Mesendoderm (in vitro differentiated cells): ENCODE results near the gene TTLL12.

Experiments
- DNase-seq: peaks from one replicate; pipeline ENCODE4 v3.0.0; 2013
- H2AK5ac ChIP-seq: 2 replicates; pipeline ENCODE4 v1.6.1; 2013; ENCODE audit warnings: low read length, inconsistent platforms
- H2BK120ac ChIP-seq: 2 replicates; pipeline ENCODE4 v1.6.1; 2013; ENCODE audit warnings: low read depth, mild to moderate bottlenecking, low read length, moderate library complexity, mixed read lengths
- H2BK15ac ChIP-seq: replicated peaks from 2 replicates; pipeline ENCODE4 v1.6.1; 2013; ENCODE audit warnings: low read depth, mild to moderate bottlenecking, moderate library complexity
- H2BK5ac ChIP-seq: 2 replicates; pipeline ENCODE4 v1.6.1; 2013; ENCODE audit warnings: low read length, inconsistent platforms
- H3K18ac ChIP-seq: 2 replicates; pipeline ENCODE4 v1.6.1; 2013; ENCODE audit warnings: mild to moderate bottlenecking, low read length, mixed read lengths
- H3K23ac ChIP-seq: one replicate; pipeline ENCODE4 v1.6.1; 2013; ENCODE audit warnings: low read length
- H3K27ac ChIP-seq: 2 replicates; pipeline ENCODE4 v1.5.1; 2013; ENCODE audit warnings: low read depth, mild to moderate bottlenecking, inconsistent platforms, low read length, moderate library complexity
- H3K27me3 ChIP-seq: 2 replicates; pipeline ENCODE4 v1.6.1; 2013; ENCODE audit warnings: low read length, control low read depth, mild to moderate bottlenecking, inconsistent platforms; ENCODE audit not compliant: insufficient read depth, poor library complexity
- H3K36me3 ChIP-seq: 2 replicates; pipeline ENCODE4 v1.6.1; 2013; ENCODE audit warnings: low read length, inconsistent platforms; ENCODE audit not compliant: control insufficient read depth, insufficient read depth
- H3K4ac ChIP-seq: one replicate; pipeline ENCODE4 v1.6.1; 2013; ENCODE audit warnings: low read depth, mild to moderate bottlenecking, low read length, moderate library complexity
- H3K4me1 ChIP-seq: 2 replicates; pipeline ENCODE4 v1.6.1; 2013; ENCODE audit warnings: low read depth, low read length, inconsistent platforms; ENCODE audit not compliant: control insufficient read depth
- H3K4me2 ChIP-seq: 2 replicates; pipeline ENCODE4 v1.6.1; 2013; ENCODE audit warnings: low read length
- H3K4me3 ChIP-seq: 2 replicates; pipeline ENCODE4 v1.5.1; 2013; ENCODE audit warnings: mild to moderate bottlenecking, low read length
- H3K56ac ChIP-seq: one replicate; pipeline ENCODE4 v1.6.1; 2013; ENCODE audit warnings: low read length
- H3K79me1 ChIP-seq: 2 replicates; pipeline ENCODE4 v1.6.1; 2013; ENCODE audit warnings: low read length, inconsistent platforms
- H3K79me2 ChIP-seq: 2 replicates; pipeline ENCODE4 v1.6.1; 2013; ENCODE audit warnings: mild to moderate bottlenecking, low read length; ENCODE audit not compliant: control insufficient read depth, insufficient read depth
- H3K9ac ChIP-seq: 2 replicates; pipeline ENCODE4 v1.6.1; 2013; ENCODE audit warnings: low read length, inconsistent platforms
- H4K5ac ChIP-seq: one replicate; pipeline ENCODE4 v1.6.1; 2013; ENCODE audit warnings: low read length
- H4K8ac ChIP-seq: one replicate; pipeline ENCODE4 v1.6.1; 2013; ENCODE audit warnings: low read depth, mild to moderate bottlenecking, control low read depth, low read length, moderate library complexity
- WGBS: extraction: QIAGEN DNeasy Blood & Tissue Kit; methylation state at CpG from one replicate; pipeline ENCODE4 v1.1.7; 2013; ENCODE audit warnings: low lambda C conversion rate, missing lambda C conversion rate; ENCODE audit not compliant: insufficient coverage; ENCODE audit errors: extremely low coverage; 5-methylcytosine and 5-hydroxymethylcytosine counted together

Gene TTLL12

GRCh38 chr22:43207849-43208702 lies 21.1 kb upstream of the TTLL12 start:
- Histone ChIP-seq H3K9ac (no peak overlapping the region), H2AK5ac (no peak overlapping the region), H2BK120ac (no peak overlapping the region), H3K27me3 (no peaks in the 10 kb centered on the region), H3K4me2 (no peak overlapping the region), H3K27ac (no peak overlapping the region), H3K4ac (no peak overlapping the region), H3K4me3 (no peak overlapping the region), H3K56ac (no peak overlapping the region), H3K23ac (no peak overlapping the region), H2BK5ac (no peak overlapping the region), H3K4me1 (peaks cover under 1% of the 10 kb centered on the region), H2BK15ac (no peak overlapping the region), H3K79me2 (no peaks in the 10 kb centered on the region), H3K18ac (no peak overlapping the region), H3K36me3 (no peaks in the 10 kb centered on the region), H4K8ac (no peak overlapping the region), H4K5ac (no peak overlapping the region), H3K79me1 (no peaks in the 10 kb centered on the region)
- WGBS = no CpG with 5 or more reads among the region's 26 CpGs
- no peak for DNase-seq

DNA sequence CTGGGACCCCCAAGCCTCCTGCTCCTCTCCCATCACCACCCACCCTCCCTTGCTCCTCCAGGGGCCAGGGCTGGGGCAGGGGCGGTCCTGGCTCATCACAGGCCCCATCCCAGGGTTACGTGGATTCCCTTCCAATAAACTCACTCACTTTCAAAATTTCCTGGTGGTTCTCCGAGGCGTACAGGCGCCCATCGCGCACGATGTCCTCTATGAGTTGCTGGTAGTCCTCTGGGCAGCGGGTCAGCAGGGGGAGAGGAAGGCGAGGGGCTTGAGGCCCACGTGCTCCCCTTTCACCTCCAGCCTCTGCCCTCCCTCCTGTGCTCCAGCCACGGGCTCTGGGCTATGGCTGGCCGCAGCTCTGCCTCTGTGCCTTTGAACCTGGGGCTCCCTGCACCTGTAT lies 20.5 kb upstream of the TTLL12 start:
- no peak overlapping the region for H2BK15ac ChIP-seq
- H3K79me2 ChIP-seq = no peaks in the 10 kb centered on the region
- H2BK120ac ChIP-seq = no peak overlapping the region
- H2BK5ac ChIP-seq = no peak overlapping the region
- H3K4ac ChIP-seq = no peak overlapping the region
- no peak overlapping the region for H3K56ac ChIP-seq
- no peaks in the 10 kb centered on the region for H3K79me1 ChIP-seq
- no peak overlapping the region for H4K5ac ChIP-seq
- no CpG with 5 or more reads among the region's 13 CpGs for WGBS
- H3K27ac ChIP-seq = no peak overlapping the region
- H3K23ac ChIP-seq = no peak overlapping the region
- no peak overlapping the region for H3K9ac ChIP-seq
- no peak for DNase-seq
- no peak overlapping the region for H4K8ac ChIP-seq
- no peak overlapping the region for H3K4me3 ChIP-seq
- peaks cover 5% of the 10 kb centered on the region for H3K4me1 ChIP-seq
- H3K27me3 ChIP-seq = no peaks in the 10 kb centered on the region
- no peak overlapping the region for H3K18ac ChIP-seq
- H3K36me3 ChIP-seq = no peaks in the 10 kb centered on the region
- H3K4me2 ChIP-seq = no peak overlapping the region
- no peak overlapping the region for H2AK5ac ChIP-seq

- no peaks in the 10 kb centered on the region for H3K79me1 ChIP-seq
Observed at GRCh38 chr22:43206509-43207161, 19.7 kb upstream of the TTLL12 start.

GRCh38 chr22:43205748-43206508 lies 19.0 kb upstream of the TTLL12 start:
- Histone ChIP-seq H3K18ac (no peak overlapping the region), H3K79me2 (no peaks in the 10 kb centered on the region), H3K56ac (no peak overlapping the region), H4K8ac (no peak overlapping the region), H3K27me3 (no peaks in the 10 kb centered on the region), H3K79me1 (no peaks in the 10 kb centered on the region), H3K4ac (no peak overlapping the region), H2AK5ac (no peak overlapping the region), H2BK120ac (no peak overlapping the region), H3K36me3 (no peaks in the 10 kb centered on the region), H3K9ac (no peak overlapping the region), H3K27ac (no peak overlapping the region), H3K4me2 (no peak overlapping the region), H2BK15ac (no peak overlapping the region), H3K4me1 (peaks cover 5% of the 10 kb centered on the region), H3K23ac (no peak overlapping the region), H4K5ac (no peak overlapping the region), H2BK5ac (no peak overlapping the region), H3K4me3 (no peak overlapping the region)
- DNase-seq = no peak
- WGBS = 100% methylated on average over 1 of the region's 5 CpGs

More at GRCh38 chr22:43206509-43207161, 19.7 kb upstream of the TTLL12 start:
- Histone ChIP-seq H4K8ac (no peak overlapping the region), H4K5ac (no peak overlapping the region), H3K56ac (no peak overlapping the region), H3K18ac (no peak overlapping the region), H3K4me3 (no peak overlapping the region), H3K36me3 (no peaks in the 10 kb centered on the region), H3K27me3 (no peaks in the 10 kb centered on the region), H3K27ac (no peak overlapping the region), H3K4me1 (peaks cover 5% of the 10 kb centered on the region), H3K79me2 (no peaks in the 10 kb centered on the region), H2BK15ac (no peak overlapping the region), H2BK120ac (no peak overlapping the region), H2AK5ac (no peak overlapping the region), H2BK5ac (no peak overlapping the region), H3K9ac (no peak overlapping the region), H3K4me2 (no peak overlapping the region), H3K23ac (no peak overlapping the region), H3K4ac (no peak overlapping the region)
- no peak for DNase-seq
- no CpG with 5 or more reads among the region's 23 CpGs for WGBS

GRCh38 chr22:43205261-43205691 lies 18.3 kb upstream of the TTLL12 start:
- Histone ChIP-seq H2BK120ac (no peak overlapping the region), H4K8ac (no peak overlapping the region), H3K4me2 (no peak overlapping the region), H4K5ac (no peak overlapping the region), H3K56ac (no peak overlapping the region), H3K4ac (no peak overlapping the region), H3K9ac (no peak overlapping the region), H3K23ac (no peak overlapping the region), H3K4me3 (no peak overlapping the region), H3K36me3 (no peaks in the 10 kb centered on the region), H3K79me2 (no peaks in the 10 kb centered on the region), H2BK15ac (no peak overlapping the region), H2BK5ac (no peak overlapping the region), H3K4me1 (peaks cover 5% of the 10 kb centered on the region), H3K79me1 (no peaks in the 10 kb centered on the region), H3K27me3 (no peaks in the 10 kb centered on the region), H2AK5ac (no peak overlapping the region), H3K18ac (no peak overlapping the region), H3K27ac (no peak overlapping the region)
- no peak for DNase-seq
- no CpG with 5 or more reads among the region's 9 CpGs for WGBS
